Hypothalamus (tissue), 51 donors: ENCODE results near the gene ASPRV1.
"Not testable (repeated sequence)": the region's sequence is repeated elsewhere in the genome, so short reads cannot be mapped to it uniquely, and the experiment has no call there.

Source experiments
- DNase-seq, 51 donors: peaks; one replicate each; lab custom pipeline; 2025; lab: John Stamatoyannopoulos, UW

ASPRV1 gene

GRCh38 chr2:69965756-69966445, 4.5 kb upstream of the ASPRV1 start:
- DNase-seq, result no peak

GRCh38 chr2:69964353-69964841, 3.0 kb upstream of the ASPRV1 start:
- no peak for DNase-seq

GRCh38 chr2:69962986-69963730, 1.7 kb upstream of the ASPRV1 start:
- DNase-seq, result no peak

GRCh38 chr2:69960821-69961220, 610 bp downstream of the ASPRV1 start:
- DNase-seq, result no peak

- no peak for DNase-seq
Observed at GRCh38 chr2:69959425-69959824, 2.0 kb downstream of the ASPRV1 start.

- DNase-seq, result no peak
Observed at GRCh38 chr2:69958480-69958879, 3.0 kb downstream of the ASPRV1 start.

GRCh38 chr2:69957965-69958364, 3.5 kb downstream of the ASPRV1 start:
- DNase-seq, result no peak

- no peak for DNase-seq
Observed at GRCh38 chr2:69956475-69956979, 4.9 kb downstream of the ASPRV1 start.

- no peak for DNase-seq
Observed at GRCh38 chr2:69955029-69955428, 6.4 kb downstream of the ASPRV1 start.

GRCh38 chr2:69954084-69954483, 7.3 kb downstream of the ASPRV1 start:
- no peak for DNase-seq

- DNase-seq, result no peak
Observed at GRCh38 chr2:69952336-69953115, 8.9 kb downstream of the ASPRV1 start.

GRCh38 chr2:69950671-69951070, 10.8 kb downstream of the ASPRV1 start:
- DNase-seq, result not testable (repeated sequence)

- DNase-seq, result no peak
Observed at GRCh38 chr2:69950241-69950640, 11.2 kb downstream of the ASPRV1 start.

- DNase-seq, result no peak
Observed at GRCh38 chr2:69948963-69949645, 12.3 kb downstream of the ASPRV1 start.

GRCh38 chr2:69948032-69948962, 13.1 kb downstream of the ASPRV1 start:
- no peak for DNase-seq

GRCh38 chr2:69947325-69947931, 14.0 kb downstream of the ASPRV1 start:
- DNase-seq, result no peak

GRCh38 chr2:69946351-69947324, 14.8 kb downstream of the ASPRV1 start:
- no peak for DNase-seq

GRCh38 chr2:69945941-69946340, 15.5 kb downstream of the ASPRV1 start:
- DNase-seq, result no peak
